Suprapubic skin (tissue), 4 donors: ENCODE measurements around the gene TMEM151A.

Experiments used
- EP300 ChIP-seq: sonication (generic); formaldehyde crosslinking; IDR thresholded peaks from one replicate; pipeline ENCODE4 v1.6.1; 2017; ENCODE audit warnings: antibody characterized with exemption
- POLR2A ChIP-seq, 2 donors: fragments of 450-650 bp; IDR thresholded peaks; one replicate each; pipeline ENCODE4 v1.6.1; 2017; ENCODE audit warnings: antibody characterized with exemption in 2 of 2, mild to moderate bottlenecking in 2 of 2, moderate library complexity in 2 of 2
- POLR2AphosphoS5 ChIP-seq, 3 donors: sonication (generic); formaldehyde crosslinking; IDR thresholded peaks; one replicate each; pipeline ENCODE4 v1.6.1; 2017; ENCODE audit warnings: antibody characterized with exemption in 3 of 3
- TF ChIP-seq, protein P1 (sequence below), 2 donors: fragments of 200-600 bp in 1 of 2; fragments of 450-650 bp in 1 of 2; sonication (generic) in 1 of 2; IDR thresholded peaks; one replicate each; pipeline ENCODE4 v1.5.1; 2016 to 2019; ENCODE audit warnings: antibody characterized with exemption in 2 of 2, mild to moderate bottlenecking in 1 of 2, moderate library complexity in 1 of 2

DNA sequence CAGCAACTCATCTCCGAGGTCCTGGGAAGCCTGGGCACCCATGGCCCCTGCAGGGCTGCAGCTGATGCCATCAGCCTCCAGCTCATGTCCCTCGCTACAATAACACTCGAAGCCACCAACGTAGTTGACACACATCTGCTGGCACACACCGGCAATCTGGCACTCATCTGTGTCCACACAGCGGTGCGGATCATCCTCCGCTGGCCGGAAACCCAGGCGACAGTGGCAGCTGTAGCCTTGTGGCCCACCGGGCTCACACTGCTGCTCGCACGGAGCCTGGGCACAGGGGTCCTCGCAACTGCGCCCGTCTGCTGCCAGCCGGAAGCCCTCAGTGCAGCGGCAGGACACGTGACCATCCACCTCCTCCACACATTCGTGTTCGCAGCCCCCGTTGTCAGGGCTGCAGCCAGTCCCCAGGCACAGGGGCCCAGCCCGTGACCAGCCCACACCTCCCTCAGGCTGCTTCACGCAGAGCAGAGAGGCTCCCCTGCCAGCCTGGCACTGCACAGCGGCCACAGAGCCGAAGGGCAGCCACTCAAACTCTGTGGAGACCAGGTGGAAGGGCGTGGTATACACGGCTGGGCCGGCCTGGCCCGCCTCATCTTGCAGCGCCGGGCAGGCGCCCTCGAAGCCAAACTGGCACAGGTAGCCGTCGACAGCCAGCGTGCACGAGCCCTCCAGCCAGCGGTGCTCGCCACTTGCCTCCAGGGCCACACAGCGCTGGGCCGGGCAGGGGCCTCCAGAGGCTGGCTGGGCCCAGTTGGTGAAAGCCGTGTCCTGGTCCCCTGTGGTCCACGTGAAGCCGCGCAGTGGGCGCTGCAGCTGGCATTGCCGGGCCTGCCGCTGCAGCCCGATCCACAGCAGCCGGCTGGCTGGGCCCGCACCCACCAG lies 24.5 kb downstream of the TMEM151A start:
- TF ChIP-seq, protein P1, sequence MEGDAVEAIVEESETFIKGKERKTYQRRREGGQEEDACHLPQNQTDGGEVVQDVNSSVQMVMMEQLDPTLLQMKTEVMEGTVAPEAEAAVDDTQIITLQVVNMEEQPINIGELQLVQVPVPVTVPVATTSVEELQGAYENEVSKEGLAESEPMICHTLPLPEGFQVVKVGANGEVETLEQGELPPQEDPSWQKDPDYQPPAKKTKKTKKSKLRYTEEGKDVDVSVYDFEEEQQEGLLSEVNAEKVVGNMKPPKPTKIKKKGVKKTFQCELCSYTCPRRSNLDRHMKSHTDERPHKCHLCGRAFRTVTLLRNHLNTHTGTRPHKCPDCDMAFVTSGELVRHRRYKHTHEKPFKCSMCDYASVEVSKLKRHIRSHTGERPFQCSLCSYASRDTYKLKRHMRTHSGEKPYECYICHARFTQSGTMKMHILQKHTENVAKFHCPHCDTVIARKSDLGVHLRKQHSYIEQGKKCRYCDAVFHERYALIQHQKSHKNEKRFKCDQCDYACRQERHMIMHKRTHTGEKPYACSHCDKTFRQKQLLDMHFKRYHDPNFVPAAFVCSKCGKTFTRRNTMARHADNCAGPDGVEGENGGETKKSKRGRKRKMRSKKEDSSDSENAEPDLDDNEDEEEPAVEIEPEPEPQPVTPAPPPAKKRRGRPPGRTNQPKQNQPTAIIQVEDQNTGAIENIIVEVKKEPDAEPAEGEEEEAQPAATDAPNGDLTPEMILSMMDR (IDR thresholded peaks at IDR 0.05) = no peak
- TF ChIP-seq POLR2A (IDR thresholded peaks at IDR 0.05) (no peak), EP300 (no peak), POLR2AphosphoS5 (IDR thresholded peaks at IDR 0.05) (no peak)
